Jurkat, Clone E6-1 (cell line): ENCODE results near the gene CCBE1.

ENCODE experiments used
- DNase-seq: peaks from one replicate; pipeline ENCODE4 v3.0.0-alpha.2; 2011; ENCODE audit warnings: low read depth, low spot score
- H3K4me3 ChIP-seq: 2 replicates; pipeline ENCODE4 v1.5.1; 2011; ENCODE audit warnings: mild to moderate bottlenecking, low read length, control low read depth, moderate library complexity

The CCBE1 gene

DNA sequence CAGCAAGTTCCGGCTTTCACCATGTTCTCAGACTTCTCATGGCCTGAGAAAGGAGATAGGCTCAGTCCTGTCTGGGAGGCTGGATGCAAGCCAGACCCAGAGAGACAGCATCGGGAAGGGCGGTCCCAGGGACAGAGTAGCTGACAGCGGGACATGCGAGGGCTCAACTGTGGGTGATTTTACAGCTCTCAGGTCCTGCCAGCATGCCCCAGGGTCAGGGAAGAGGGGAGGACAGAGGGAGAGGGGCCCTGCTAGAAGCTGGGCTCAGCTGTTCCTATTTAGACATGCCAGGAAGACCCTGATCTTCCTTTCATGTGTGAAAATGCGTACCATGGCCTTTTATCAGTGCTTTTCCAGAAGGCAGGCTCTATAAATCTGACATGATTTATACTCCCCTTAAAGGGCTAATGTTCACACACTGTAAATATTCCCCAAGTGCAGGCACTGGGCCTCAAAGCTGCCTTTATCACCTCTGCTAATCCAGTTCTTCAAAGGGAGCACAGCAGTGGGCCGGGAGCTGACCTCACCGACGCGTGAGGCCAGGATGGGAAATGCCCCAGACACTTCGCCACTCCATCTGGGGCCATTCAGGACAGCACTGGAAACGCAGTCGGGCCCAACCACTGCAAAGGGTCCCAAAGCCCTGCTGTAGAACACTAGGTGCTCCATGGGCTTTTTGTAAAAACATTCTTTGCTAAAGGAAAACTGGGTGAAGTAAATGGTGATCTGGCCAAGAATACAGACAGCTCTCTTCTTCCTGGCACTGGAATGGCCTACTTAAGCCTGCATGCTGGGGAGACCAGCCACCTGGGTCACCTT lies 242.1 kb downstream of the CCBE1 start:
- no peak for DNase-seq
- no peak overlapping the region for H3K4me3 ChIP-seq

DNA sequence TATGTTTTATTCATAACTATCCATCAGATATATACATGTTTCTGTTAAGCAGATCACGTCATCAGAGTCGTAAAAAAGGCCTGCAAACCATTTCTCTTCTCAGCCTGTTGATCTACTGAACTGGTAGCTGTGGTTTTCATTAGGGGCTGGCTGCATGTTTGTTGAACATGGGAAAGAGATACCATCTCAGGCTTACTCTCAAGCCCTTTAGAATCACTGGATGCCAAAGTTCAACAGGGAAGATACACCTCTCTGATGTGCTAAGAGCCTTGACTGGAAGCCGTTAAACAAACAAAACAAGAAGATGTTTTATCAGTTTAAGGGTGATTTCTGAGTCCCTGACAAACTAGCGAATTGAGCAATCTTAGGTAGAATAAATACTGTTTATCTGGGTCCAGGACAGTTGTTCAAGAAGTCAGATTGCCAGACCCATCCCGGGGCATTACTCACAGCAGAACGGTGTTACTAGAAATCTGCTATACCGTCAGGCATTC lies 243.7 kb downstream of the CCBE1 start:
- no peak for DNase-seq
- no peak overlapping the region for H3K4me3 ChIP-seq

- H3K4me3 ChIP-seq, result no peak overlapping the region
- no peak for DNase-seq
Observed at GRCh38 chr18:59451963-59452362, 245.3 kb downstream of the CCBE1 start.

- H3K4me3 ChIP-seq, result no peak overlapping the region
- no peak for DNase-seq
Observed at GRCh38 chr18:59451073-59451472, 246.2 kb downstream of the CCBE1 start.

GRCh38 chr18:59448546-59448945 lies 248.7 kb downstream of the CCBE1 start:
- DNase-seq, result no peak
- H3K4me3 ChIP-seq, result no peak overlapping the region

DNA sequence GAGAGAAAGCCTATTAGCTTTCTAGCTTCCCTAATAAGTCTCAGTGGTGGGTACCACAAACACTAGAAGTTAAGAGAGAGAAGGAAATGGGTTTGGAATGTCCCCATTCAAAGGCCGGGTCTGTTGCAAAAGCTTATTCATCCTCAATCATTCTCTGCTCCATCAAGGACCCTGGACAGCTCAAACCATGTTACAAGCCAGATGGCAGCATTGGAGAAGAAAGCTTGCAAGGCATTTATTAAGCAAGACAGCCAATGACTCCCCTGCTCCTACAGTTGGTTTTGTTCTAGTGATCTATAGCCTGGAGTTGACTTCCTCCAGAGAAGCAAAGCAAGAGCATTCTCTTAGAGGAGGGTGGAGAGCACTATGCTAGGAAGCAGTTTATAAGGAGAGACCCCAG lies 251.2 kb downstream of the CCBE1 start:
- peak; percentile 15 for DNase-seq
- H3K4me3 ChIP-seq, result no peak overlapping the region

GRCh38 chr18:59437851-59438569 lies 259.2 kb downstream of the CCBE1 start:
- no peak overlapping the region for H3K4me3 ChIP-seq
- DNase-seq, result no peak

GRCh38 chr18:59432803-59433597 lies 264.2 kb downstream of the CCBE1 start:
- no peak overlapping the region for H3K4me3 ChIP-seq
- DNase-seq, result no peak

DNA sequence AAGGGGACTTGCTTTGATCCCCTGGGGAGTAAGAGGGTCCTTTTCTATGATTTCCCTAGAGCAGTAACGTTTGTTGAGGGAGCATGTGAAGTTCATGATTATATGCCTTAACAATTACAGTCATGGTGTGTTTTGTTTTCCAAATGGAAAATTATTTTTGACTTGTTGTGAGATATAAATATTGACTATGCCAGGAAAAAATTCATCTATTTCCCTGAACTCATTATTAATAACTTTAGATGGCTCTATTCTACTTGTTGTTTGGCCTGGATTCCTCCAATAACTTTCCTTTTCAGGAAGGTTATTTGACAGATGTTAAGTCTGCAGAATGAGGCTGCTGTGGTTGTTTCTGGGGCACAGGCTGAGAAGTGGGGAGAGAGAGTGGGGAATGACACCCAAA lies 266.1 kb downstream of the CCBE1 start:
- no peak overlapping the region for H3K4me3 ChIP-seq
- no peak for DNase-seq

DNA sequence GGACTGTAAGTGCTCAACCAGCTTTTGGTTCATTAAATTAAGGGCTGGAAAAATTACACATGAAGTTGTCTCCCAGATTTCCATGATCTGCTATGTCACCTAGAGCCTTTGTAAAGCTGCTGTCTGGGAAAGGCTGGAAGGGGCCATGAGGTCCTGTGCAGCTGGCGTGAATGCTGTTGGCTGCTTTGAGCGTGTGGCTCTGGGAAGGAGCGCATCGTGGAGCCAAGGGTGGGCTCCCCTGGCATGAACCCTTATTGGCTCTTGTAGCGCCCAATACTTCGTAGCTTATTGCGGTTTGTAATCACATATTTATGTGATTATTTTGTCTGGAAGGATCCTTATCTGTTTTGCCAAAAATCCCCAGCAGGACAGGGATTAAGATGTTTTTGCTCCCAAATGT lies 267.6 kb downstream of the CCBE1 start:
- no peak for DNase-seq
- no peak overlapping the region for H3K4me3 ChIP-seq

DNA sequence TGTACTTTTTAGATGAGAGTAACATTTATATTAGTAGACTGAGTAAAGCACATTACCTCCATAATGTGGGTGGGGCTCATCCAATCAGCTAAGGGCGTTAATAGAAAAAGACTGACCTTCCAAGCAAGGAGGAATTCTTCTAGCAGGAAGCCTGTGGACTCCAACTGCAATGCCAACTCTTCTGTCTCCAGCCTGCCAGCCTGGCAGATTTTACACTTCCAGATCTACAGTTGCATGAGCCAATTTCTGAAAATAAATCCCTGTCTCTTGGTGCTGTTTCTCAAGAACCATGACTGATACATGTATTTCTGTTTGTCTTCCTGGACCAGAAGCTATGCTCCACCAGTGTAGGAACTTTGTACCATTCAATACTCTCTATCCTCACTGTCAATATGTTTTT lies 269.2 kb downstream of the CCBE1 start:
- no peak for DNase-seq
- no peak overlapping the region for H3K4me3 ChIP-seq

DNA sequence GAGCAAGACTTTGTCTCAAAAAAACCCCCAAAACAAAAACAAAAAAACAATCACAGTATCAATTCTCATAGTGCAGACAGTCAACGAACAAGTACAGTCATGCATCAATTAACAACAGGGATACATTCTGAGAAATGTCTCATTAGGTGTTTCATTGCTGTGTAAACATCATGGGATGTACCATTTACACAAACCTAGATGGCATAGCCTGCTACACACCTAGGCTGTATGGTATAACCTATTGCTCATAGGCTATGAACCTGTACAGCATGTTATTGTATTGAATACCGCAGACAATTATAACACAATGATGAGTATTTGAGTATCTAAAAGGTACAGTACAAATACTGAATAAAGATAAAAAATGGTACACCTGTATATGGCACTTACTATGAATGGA lies 270.4 kb downstream of the CCBE1 start:
- no peak overlapping the region for H3K4me3 ChIP-seq
- DNase-seq, result no peak

GRCh38 chr18:59423259-59423658 lies 274.0 kb downstream of the CCBE1 start:
- no peak for DNase-seq
- no peak overlapping the region for H3K4me3 ChIP-seq

DNA sequence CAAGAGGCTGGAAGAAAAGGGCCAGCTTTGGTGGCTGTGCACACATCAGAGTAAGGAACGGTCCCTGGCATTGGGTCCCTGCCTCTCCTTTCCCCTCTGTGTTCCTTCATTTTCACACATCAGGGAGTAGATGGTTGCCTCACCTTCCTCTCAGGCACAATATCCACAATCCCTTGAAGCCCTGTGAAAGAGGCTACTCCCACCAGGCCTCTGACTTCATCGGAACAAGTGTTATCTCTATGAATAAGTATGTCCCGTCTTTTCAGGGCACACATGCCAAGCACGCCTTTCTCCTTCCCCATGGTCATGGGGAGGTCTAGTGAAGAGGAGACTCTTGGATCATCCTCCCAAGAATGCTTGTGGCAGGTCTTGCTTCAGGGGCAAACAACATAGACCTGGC lies 277.0 kb downstream of the CCBE1 start:
- no peak overlapping the region for H3K4me3 ChIP-seq
- DNase-seq, result no peak

DNA sequence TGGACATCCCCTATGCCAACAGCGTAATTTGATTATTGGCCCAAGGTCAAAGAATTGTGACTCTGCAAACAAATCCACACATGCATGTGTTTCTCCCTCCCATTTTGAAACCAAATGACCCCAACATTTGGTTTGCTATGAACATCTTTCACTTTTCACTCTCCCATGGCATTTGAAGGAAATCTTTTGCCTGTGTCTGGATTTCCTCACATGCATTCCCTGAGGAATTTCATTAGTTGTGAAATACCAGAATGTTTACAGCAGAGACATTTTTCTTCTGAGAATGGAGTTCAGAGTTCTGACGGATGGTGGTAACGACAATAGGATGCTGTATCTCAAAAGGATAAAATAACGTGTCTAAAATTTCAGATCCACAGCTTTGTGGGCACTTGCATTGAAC lies 277.8 kb downstream of the CCBE1 start:
- DNase-seq, result no peak
- no peak overlapping the region for H3K4me3 ChIP-seq

DNA sequence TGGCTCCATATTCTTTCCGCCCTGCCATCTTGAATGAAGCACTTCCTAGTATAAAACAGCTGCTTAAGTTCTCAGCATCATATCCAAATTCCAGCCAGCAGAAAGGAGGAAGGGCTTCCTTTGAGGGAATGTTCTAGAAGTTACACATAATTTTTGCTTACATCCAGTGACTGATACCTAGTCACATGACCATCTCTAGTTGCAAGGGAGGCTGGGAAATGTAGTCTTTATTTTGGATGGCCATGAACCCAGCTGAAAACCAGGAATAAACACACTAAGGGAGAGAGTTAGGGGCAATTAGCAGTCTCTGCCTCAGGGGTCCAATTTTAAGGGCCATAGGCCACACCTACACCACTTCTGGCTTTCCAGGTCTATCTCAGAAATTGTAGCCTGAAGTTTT lies 280.4 kb downstream of the CCBE1 start:
- DNase-seq, result no peak
- H3K4me3 ChIP-seq, result no peak overlapping the region

GRCh38 chr18:59414111-59414653 lies 283.0 kb downstream of the CCBE1 start:
- H3K4me3 ChIP-seq, result no peak overlapping the region
- no peak for DNase-seq

DNA sequence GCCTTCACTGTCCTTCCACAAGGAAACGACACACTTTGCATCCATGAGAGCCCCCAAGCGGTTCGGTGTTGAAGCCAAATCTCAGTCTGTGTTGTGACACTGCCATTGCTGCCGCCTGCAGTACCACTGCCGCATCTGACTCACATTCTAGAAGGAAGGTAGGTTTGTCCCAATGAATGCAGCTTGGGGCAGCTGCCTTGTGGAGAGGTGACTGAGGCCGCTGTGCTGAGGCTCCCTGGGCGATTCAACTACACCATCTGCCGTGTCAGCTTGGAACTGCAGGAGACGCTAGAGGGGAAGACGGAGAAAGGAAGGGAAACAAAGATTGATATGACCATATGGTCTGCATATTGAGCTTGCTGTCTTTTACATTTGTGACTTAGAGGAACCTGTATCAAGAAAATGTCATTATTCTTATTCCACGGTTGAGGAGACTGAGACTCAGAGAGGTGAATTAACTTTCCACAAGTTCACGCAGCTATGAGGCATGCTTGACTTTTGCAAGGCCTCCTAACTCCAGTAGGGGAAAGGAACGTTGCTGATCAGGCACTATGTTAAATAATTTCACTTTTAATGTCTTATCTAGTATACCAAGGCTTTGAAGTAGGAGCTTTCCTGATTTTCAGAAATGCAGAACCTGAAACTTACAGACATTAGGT lies 294.7 kb downstream of the CCBE1 start:
- H3K4me3 ChIP-seq, result no peak overlapping the region
- DNase-seq, result peak; percentile 74

DNA sequence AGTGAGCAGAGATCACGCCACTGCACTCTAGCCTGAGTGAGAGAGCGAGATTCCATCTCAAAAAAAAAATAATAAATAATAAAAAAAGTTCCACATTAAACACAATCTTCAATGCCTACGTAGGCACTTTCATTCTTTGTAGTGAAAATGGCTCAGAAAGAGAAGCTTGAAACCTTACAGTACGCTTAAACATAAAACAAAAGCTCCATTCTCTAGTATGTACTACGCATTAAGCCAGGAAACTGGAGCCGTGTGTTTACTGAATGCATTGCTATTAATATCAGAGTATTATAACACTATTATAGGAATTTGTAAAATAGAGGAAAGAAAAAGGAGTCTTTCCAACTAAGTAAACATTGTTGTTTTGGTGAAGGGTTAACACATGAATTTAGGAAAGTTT lies 296.8 kb downstream of the CCBE1 start:
- DNase-seq, result no peak
- H3K4me3 ChIP-seq, result no peak overlapping the region
